Thoracic aorta (tissue), 2 donors: ENCODE measurements around the gene RGS12. TPM values are rescaled to one million over a fixed set of nuclear protein-coding genes. Genes with fewer than 3 reads are reported as not detected.

ENCODE experiments used
- ATAC-seq: fragments of 150-250 bp; one replicate; pipeline ENCODE4 v1.8.0; 2017; ENCODE audit warnings: low read depth; ENCODE audit not compliant: insufficient number of reproducible peaks, low FRiP score
- DNase-seq: peaks from one replicate; pipeline ENCODE4 v3.0.0-alpha.2; 2020; ENCODE audit warnings: low spot score
- H3K27ac ChIP-seq, 2 donors: fragments of 200-600 bp; sonication (generic); 1 replicate in 1 of 2; 2 replicates in 1 of 2; pipeline ENCODE4 v1.5.1; 2016; ENCODE audit warnings: mild to moderate bottlenecking in 2 of 2, moderate library complexity in 2 of 2
- H3K27me3 ChIP-seq: fragments of 200-600 bp; sonication (generic); replicated peaks from 2 replicates; pipeline ENCODE4 v1.6.0; 2016; ENCODE audit warnings: mild to moderate bottlenecking; ENCODE audit not compliant: insufficient read depth
- H3K36me3 ChIP-seq: fragments of 200-600 bp; sonication (generic); one replicate; pipeline ENCODE4 v1.5.1; 2016
- H3K4me1 ChIP-seq, 2 donors: fragments of 200-600 bp; sonication (generic); 1 replicate in 1 of 2; 2 replicates in 1 of 2; pipeline versions ENCODE4 v1.5.1 to v1.6.0; 2016; ENCODE audit warnings: low read depth in 2 of 2, mild to moderate bottlenecking in 1 of 2; ENCODE audit not compliant: control insufficient read depth in 1 of 2
- H3K4me3 ChIP-seq: fragments of 200-600 bp; sonication (generic); 2 replicates; pipeline ENCODE4 v1.5.1; 2016; ENCODE audit warnings: mild to moderate bottlenecking
- H3K9me3 ChIP-seq: fragments of 200-600 bp; sonication (generic); 2 replicates; pipeline ENCODE4 v1.5.1; 2016
- total RNA-seq, 2 donors: library from RNA; depleted of rRNA; stranded (reverse); fragments of >200 nt; gene quantifications; one replicate each; pipeline versions ENCODE4 v1.1.0 to v1.2.3, GENCODE V29; 2016
- TF ChIP-seq, protein P1 (sequence below): fragments of 200-600 bp; sonication (generic); IDR thresholded peaks from one replicate; pipeline ENCODE4 v1.5.1; 2019; ENCODE audit warnings: antibody characterized with exemption

The RGS12 gene
- total RNA-seq, 2 donors from 2014 or later = 13.5 to 43.6 TPM

DNA sequence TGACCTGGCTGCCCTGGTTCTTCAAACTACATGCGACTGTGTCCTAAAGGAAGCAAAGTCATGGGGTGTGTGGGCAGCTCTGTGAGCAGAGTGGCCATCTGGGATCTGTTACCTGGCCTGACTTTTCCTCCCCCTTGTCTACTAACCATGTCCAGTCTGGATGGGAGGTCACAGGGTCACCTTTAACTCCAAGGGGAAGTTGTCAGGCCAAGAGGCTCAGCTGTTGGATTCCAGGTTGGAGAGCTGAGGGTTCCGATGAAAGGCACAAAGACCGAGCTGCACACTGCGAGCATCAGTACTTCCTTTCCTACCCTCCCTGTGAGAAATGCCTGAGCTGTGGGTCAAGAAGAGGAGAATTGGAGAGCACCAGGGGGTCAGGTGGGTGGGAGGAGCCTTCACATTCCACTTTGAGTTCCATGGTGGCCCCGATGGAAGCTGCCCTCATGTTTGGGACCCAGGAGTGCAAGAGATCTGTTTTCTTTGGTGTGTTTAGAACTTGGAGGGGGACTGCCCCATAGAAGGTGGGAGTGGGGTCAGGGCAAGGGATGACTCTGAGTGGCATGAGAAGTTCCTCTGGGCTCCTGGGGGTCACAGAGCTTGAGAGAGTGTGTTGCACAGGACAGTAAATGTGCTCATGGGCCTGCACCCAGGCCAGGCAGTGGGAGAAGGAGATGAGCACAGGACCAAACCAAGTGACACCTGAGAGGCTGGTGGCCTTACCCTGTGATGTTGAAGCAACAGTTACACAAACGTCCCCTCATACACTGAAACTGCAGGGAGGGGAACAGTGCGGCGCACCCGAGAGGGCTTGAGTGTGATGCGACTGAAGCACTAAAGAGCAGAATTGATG is 36.2 kb downstream of the RGS12 start:
- ATAC-seq (no peak), DNase-seq (no peak)
- Histone ChIP-seq H3K4me1 (no peaks in the 10 kb centered on the region), H3K27me3 (no peaks in the 10 kb centered on the region), H3K4me3 (no peak overlapping the region), H3K9me3 (no peaks in the 10 kb centered on the region), H3K36me3 (no peaks in the 10 kb centered on the region), H3K27ac (no peak overlapping the region)
- TF ChIP-seq, protein P1, sequence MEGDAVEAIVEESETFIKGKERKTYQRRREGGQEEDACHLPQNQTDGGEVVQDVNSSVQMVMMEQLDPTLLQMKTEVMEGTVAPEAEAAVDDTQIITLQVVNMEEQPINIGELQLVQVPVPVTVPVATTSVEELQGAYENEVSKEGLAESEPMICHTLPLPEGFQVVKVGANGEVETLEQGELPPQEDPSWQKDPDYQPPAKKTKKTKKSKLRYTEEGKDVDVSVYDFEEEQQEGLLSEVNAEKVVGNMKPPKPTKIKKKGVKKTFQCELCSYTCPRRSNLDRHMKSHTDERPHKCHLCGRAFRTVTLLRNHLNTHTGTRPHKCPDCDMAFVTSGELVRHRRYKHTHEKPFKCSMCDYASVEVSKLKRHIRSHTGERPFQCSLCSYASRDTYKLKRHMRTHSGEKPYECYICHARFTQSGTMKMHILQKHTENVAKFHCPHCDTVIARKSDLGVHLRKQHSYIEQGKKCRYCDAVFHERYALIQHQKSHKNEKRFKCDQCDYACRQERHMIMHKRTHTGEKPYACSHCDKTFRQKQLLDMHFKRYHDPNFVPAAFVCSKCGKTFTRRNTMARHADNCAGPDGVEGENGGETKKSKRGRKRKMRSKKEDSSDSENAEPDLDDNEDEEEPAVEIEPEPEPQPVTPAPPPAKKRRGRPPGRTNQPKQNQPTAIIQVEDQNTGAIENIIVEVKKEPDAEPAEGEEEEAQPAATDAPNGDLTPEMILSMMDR = no peak

- no peak overlapping the region for H3K4me3 ChIP-seq
- no peak overlapping the region for H3K27ac ChIP-seq
- H3K4me1 ChIP-seq = no peaks in the 10 kb centered on the region
- no peaks in the 10 kb centered on the region for H3K36me3 ChIP-seq
- no peak for ATAC-seq
- DNase-seq = no peak
- TF ChIP-seq, protein P1 = no peak
- H3K9me3 ChIP-seq = no peaks in the 10 kb centered on the region
- H3K27me3 ChIP-seq = no peaks in the 10 kb centered on the region
Measured at GRCh38 chr4:3329887-3330286, 37.1 kb downstream of the RGS12 start.

- Histone ChIP-seq H3K36me3 (no peaks in the 10 kb centered on the region), H3K9me3 (no peaks in the 10 kb centered on the region), H3K27me3 (no peaks in the 10 kb centered on the region), H3K4me3 (no peak overlapping the region), H3K4me1 (no peaks in the 10 kb centered on the region), H3K27ac (no peak overlapping the region)
- TF ChIP-seq, protein P1 = no peak
- DNase-seq = no peak
- no peak for ATAC-seq
Measured at GRCh38 chr4:3330707-3331106, 37.9 kb downstream of the RGS12 start.

DNA sequence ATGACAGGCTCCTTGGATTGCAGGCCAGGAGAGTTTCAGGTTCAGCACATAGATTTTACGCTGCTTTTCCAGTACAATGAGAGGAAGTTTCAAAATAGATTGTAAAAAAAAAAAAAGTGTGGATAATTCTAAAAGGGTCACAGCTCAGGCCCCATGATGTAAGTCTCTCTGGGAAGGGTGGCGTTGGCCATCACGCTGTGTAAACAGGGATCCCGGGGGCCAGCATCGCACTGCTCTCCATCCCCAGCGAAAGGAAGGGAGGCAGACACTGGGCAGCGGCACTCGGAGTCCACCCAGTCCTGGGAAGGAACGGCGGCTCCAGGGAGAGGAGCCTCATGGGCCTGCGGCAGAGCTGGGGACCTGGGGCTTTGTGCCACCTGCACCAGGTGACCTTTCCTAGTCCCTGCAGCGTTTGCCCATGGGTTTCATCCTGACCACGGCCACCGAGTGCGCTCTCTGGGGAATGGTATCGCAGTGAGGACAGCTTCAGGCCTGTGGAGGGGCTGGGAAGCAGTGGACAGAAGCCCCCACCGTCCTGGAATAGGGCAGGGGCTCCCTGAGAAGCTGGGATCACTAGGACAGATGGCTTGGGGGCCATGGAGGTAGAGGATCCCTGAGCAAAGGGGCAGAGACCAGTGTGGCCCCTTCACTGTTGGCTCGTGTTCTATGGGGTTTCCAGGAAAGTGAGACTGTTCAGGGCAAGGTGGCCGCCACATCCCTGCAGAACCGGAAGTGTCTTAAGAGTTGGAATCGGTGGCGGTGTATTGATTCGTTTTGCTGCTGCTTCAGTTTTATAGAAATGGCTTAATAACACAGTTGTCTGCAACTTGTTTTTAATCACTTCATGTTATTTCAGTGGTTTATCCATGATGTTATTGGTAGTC is 38.9 kb downstream of the RGS12 start:
- no peak for ATAC-seq
- DNase-seq = no peak
- Histone ChIP-seq H3K27ac (no peak overlapping the region), H3K9me3 (no peaks in the 10 kb centered on the region), H3K27me3 (no peaks in the 10 kb centered on the region), H3K4me3 (no peak overlapping the region), H3K36me3 (no peaks in the 10 kb centered on the region), H3K4me1 (peaks cover 0 to 5% of the 10 kb centered on the region in 2 donors)
- TF ChIP-seq, protein P1 = no peak

DNA sequence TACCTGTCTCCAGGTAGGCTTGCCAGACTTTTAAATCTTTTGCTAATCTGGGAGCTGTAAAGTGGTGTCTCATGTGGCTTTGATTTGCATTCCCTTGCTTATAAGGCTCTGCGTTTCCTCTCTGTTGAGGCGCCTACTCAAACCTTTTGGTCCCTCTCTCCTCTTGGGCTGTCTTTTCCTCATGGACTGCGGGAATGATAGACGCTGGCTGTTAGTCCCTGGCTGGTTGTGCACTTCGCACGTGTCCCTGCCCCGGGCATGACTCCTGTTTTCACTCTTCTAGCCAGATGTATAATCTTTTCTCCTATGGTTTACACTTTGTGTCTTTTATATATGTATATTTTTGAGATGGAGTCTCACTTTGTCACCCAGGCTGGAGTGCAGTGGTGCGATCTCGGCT is 39.7 kb downstream of the RGS12 start:
- Histone ChIP-seq H3K36me3 (no peaks in the 10 kb centered on the region), H3K27me3 (no peaks in the 10 kb centered on the region), H3K27ac (no peak overlapping the region), H3K4me3 (no peak overlapping the region), H3K9me3 (no peaks in the 10 kb centered on the region), H3K4me1 (peaks cover 0 to 5% of the 10 kb centered on the region in 2 donors)
- TF ChIP-seq, protein P1 = no peak
- ATAC-seq = no peak
- no peak for DNase-seq
